Stimulated activated CD8-positive, alpha-beta memory T cell treated with anti-CD3 and anti-CD28 coated beads, Interleukin-4, amount 100 ng/mL, for 4 hours (primary cell): Measurements from ENCODE around the gene TUBAL3.
"Not testable (repeated sequence)": the region's sequence is repeated elsewhere in the genome, so short reads cannot be mapped to it uniquely, and the experiment has no call there.

Source experiments
- DNase-seq, 2 donors: peaks; one replicate each; pipeline ENCODE4 v3.0.0-alpha.2; 2020; ENCODE audit warnings: low read depth in 2 of 2, low spot score in 1 of 2

Gene TUBAL3

GRCh38 chr10:5381187-5381586, 23.4 kb downstream of the TUBAL3 start:
- no peak for DNase-seq

GRCh38 chr10:5380395-5380794, 24.2 kb downstream of the TUBAL3 start:
- not testable (repeated sequence) for DNase-seq

GRCh38 chr10:5379202-5379601, 25.4 kb downstream of the TUBAL3 start:
- DNase-seq = not testable (repeated sequence)

GRCh38 chr10:5376450-5376849, 28.2 kb downstream of the TUBAL3 start:
- DNase-seq = no peak

GRCh38 chr10:5373891-5374611, 30.6 kb downstream of the TUBAL3 start:
- no peak for DNase-seq

GRCh38 chr10:5373307-5373706, 31.3 kb downstream of the TUBAL3 start:
- no peak for DNase-seq

GRCh38 chr10:5370493-5371352, 33.9 kb downstream of the TUBAL3 start:
- no peak for DNase-seq

- no peak for DNase-seq
Measured at GRCh38 chr10:5369362-5370158, 35.1 kb downstream of the TUBAL3 start.

- DNase-seq = no peak
Measured at GRCh38 chr10:5365928-5366327, 38.7 kb downstream of the TUBAL3 start.

- DNase-seq = no peak
Measured at GRCh38 chr10:5364890-5365338, 39.7 kb downstream of the TUBAL3 start, which contains the start of gene UCN3. TSS of gene UCN3 (plus strand) at chr10:5364966. CDS start at chr10:5373721, 8,755 bp downstream.

- DNase-seq = no peak
Measured at GRCh38 chr10:5364374-5364773, 40.3 kb downstream of the TUBAL3 start.

GRCh38 chr10:5362873-5363272, 41.8 kb downstream of the TUBAL3 start:
- DNase-seq = no peak

GRCh38 chr10:5361966-5362365, 42.7 kb downstream of the TUBAL3 start:
- no peak for DNase-seq

- DNase-seq = no peak
Measured at GRCh38 chr10:5360318-5360915, 44.2 kb downstream of the TUBAL3 start.

GRCh38 chr10:5356302-5356763, 48.3 kb downstream of the TUBAL3 start:
- DNase-seq = no peak

GRCh38 chr10:5355594-5356301, 48.9 kb downstream of the TUBAL3 start:
- DNase-seq = no peak

- no peak for DNase-seq
Measured at GRCh38 chr10:5354068-5354467, 50.6 kb downstream of the TUBAL3 start.

- DNase-seq = no peak
Measured at GRCh38 chr10:5349362-5349761, 55.3 kb downstream of the TUBAL3 start.

GRCh38 chr10:5346881-5347280, 57.7 kb downstream of the TUBAL3 start:
- no peak for DNase-seq

GRCh38 chr10:5344746-5345145, 59.9 kb downstream of the TUBAL3 start:
- no peak for DNase-seq
